Measurements from ENCODE around the gene MRPS23.
A peak's percentile ranks its signal among the peaks of the same experiment; 100 is the strongest.

Gene MRPS23

GRCh38 chr17:57852092-57852954, 2.5 kb upstream of the MRPS23 start:
- CTCF ChIA-PET, result interaction anchor here (0.8 to 17.6 kb wide), 7 partner anchors 18 to 262 kb away, joined by 3 to 434 read pairs (median 4); partner anchors contain the start of gene VEZF1
- TF ChIP-seq, protein P1, sequence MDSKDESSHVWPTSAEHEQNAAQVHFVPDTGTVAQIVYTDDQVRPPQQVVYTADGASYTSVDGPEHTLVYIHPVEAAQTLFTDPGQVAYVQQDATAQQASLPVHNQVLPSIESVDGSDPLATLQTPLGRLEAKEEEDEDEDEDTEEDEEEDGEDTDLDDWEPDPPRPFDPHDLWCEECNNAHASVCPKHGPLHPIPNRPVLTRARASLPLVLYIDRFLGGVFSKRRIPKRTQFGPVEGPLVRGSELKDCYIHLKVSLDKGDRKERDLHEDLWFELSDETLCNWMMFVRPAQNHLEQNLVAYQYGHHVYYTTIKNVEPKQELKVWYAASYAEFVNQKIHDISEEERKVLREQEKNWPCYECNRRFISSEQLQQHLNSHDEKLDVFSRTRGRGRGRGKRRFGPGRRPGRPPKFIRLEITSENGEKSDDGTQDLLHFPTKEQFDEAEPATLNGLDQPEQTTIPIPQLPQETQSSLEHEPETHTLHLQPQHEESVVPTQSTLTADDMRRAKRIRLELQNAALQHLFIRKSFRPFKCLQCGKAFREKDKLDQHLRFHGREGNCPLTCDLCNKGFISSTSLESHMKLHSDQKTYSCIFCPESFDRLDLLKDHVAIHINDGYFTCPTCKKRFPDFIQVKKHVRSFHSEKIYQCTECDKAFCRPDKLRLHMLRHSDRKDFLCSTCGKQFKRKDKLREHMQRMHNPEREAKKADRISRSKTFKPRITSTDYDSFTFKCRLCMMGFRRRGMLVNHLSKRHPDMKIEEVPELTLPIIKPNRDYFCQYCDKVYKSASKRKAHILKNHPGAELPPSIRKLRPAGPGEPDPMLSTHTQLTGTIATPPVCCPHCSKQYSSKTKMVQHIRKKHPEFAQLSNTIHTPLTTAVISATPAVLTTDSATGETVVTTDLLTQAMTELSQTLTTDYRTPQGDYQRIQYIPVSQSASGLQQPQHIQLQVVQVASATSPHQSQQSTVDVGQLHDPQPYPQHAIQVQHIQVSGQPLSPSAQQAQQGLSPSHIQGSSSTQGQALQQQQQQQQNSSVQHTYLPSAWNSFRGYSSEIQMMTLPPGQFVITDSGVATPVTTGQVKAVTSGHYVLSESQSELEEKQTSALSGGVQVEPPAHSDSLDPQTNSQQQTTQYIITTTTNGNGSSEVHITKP (tag by site-specific recombination; IDR thresholded peaks at IDR 0.05), result peak; percentile 85
- 0 out of 2 replicates have a peak, but pooled peaks have one; percentile 15 for TF ChIP-seq REPIN1 (tag by site-specific recombination; IDR thresholded peaks at IDR 0.05; ENCODE audit: low read depth)
- TF ChIP-seq ZNF776 (tag by site-specific recombination; IDR thresholded peaks at IDR 0.05; ENCODE audit: borderline replicate concordance), result no peak
- TF ChIP-seq SCRT2 (tag by site-specific recombination; IDR thresholded peaks at IDR 0.05), result 0 out of 2 replicates have a peak, but pooled peaks have one; percentile 12
- TF ChIP-seq ZNF266 (tag by site-specific recombination; IDR thresholded peaks at IDR 0.05; ENCODE audit: low read depth), result no peak
- peak; percentile 53 for TF ChIP-seq GLIS1 (tag by site-specific recombination; IDR thresholded peaks at IDR 0.05)
- TF ChIP-seq ZNF24 (tag by site-specific recombination; IDR thresholded peaks at IDR 0.05), result 0 out of 2 replicates have a peak, but pooled peaks have one; percentile 43
- TF ChIP-seq ZIC2 (tag by site-specific recombination; IDR thresholded peaks at IDR 0.05), result peak; percentile 88
- H3K4me3 ChIP-seq (ENCODE audit: low read depth, low read length), result no peak overlapping the region
- H3K36me3 ChIP-seq (ENCODE audit: control insufficient read depth in 2 of 2, insufficient read depth in 1 of 2, low read length in 2 of 2), result peaks cover 9 to 15% of the 10 kb centered on the region in 2 experiments; a peak in 2 of 3 replicates
- POLR2A ChIA-PET, result interaction anchor here (0.7 to 3.1 kb wide), 5 partner anchors 8 to 155 kb away, joined by 3 to 30 read pairs (median 5); partner anchors contain the start of gene SRSF1
- peak overlapping the region; percentile 84 for H3K27ac ChIP-seq (ENCODE audit: extremely low read depth, low read depth, low read length)
- H3K9me3 ChIP-seq (ENCODE audit: control insufficient read depth, insufficient read depth, low read depth, low read length), result no peaks in the 10 kb centered on the region
- peaks cover 17% of the 10 kb centered on the region for H3K4me1 ChIP-seq (ENCODE audit: control insufficient read depth, insufficient read depth, low read length)

GRCh38 chr17:57849163-57849873, 526 bp downstream of the MRPS23 start:
- peak overlapping the region; percentile 99 for H3K4me3 ChIP-seq (ENCODE audit: low read depth, low read length)
- TF ChIP-seq GFI1B (tag by site-specific recombination; IDR thresholded peaks at IDR 0.05), result no peak
- no peak for TF ChIP-seq SETDB1 (IDR thresholded peaks at IDR 0.05; ENCODE audit: insufficient read length, low read length)
- TF ChIP-seq ZNF26 (tag by site-specific recombination; IDR thresholded peaks at IDR 0.05), result no peak
- no peak for TF ChIP-seq ZNF23 (tag by site-specific recombination; IDR thresholded peaks at IDR 0.05; ENCODE audit: borderline replicate concordance)
- TF ChIP-seq ZNF335 (tag by site-specific recombination; conservative IDR thresholded peaks at IDR 0.05), result no peak
- TF ChIP-seq ZNF223 (tag by site-specific recombination; IDR thresholded peaks at IDR 0.05), result no peak
- TF ChIP-seq ZNF521 (tag by site-specific recombination; IDR thresholded peaks at IDR 0.05), result no peak
- no peak for TF ChIP-seq ATF2 (tag by site-specific recombination; IDR thresholded peaks at IDR 0.05; ENCODE audit: low read depth)
- no peak for TF ChIP-seq ZNF548 (tag by site-specific recombination; IDR thresholded peaks at IDR 0.05)
- no peak for TF ChIP-seq ZBTB44 (tag by site-specific recombination; IDR thresholded peaks at IDR 0.05)
- TF ChIP-seq OSR2 (tag by site-specific recombination; IDR thresholded peaks at IDR 0.05), result no peak
- no peak for TF ChIP-seq ZNF660 (tag by site-specific recombination; IDR thresholded peaks at IDR 0.05)
- peaks cover 24 to 27% of the 10 kb centered on the region in 2 experiments for H3K36me3 ChIP-seq (ENCODE audit: control insufficient read depth in 2 of 2, insufficient read depth in 1 of 2, low read length in 2 of 2)
- ChIA-PET POLR2A (interaction anchor here (1.2 to 3.2 kb wide), 16 partner anchors 8 to 158 kb away, joined by 3 to 30 read pairs (median 6); partner anchors contain the start of gene SRSF1), CTCF (interaction anchor here (0.8 to 17.6 kb wide), 8 partner anchors 8 to 146 kb away, joined by 3 to 434 read pairs (median 4); partner anchors contain the start of gene VEZF1)
- H3K4me1 ChIP-seq (ENCODE audit: control insufficient read depth, insufficient read depth, low read length), result peaks cover 17% of the 10 kb centered on the region
- H3K27ac ChIP-seq (ENCODE audit: extremely low read depth, low read depth, low read length), result peak overlapping the region; percentile 14; the same call in 1 of the 2 replicates
- no peaks in the 10 kb centered on the region for H3K9me3 ChIP-seq (ENCODE audit: control insufficient read depth, insufficient read depth, low read depth, low read length)
